Prostate gland (tissue), 2 donors: ENCODE data around the gene RSRP1.

ENCODE experiments used
- CTCF ChIP-seq, 4 experiments: fragments of 200-600 bp in 2 of 4; fragments of 450-650 bp in 2 of 4; sonication (generic) in 2 of 4; IDR thresholded peaks; 1 replicate in 3 of 4; 2 replicates in 1 of 4; pipeline ENCODE4 v1.5.1; 2016 to 2019; ENCODE audit warnings: antibody characterized with exemption in 4 of 4, mild to moderate bottlenecking in 2 of 4, moderate library complexity in 2 of 4
- POLR2A ChIP-seq: fragments of 450-650 bp; IDR thresholded peaks from one replicate; pipeline ENCODE4 v1.6.1; 2016; ENCODE audit warnings: antibody characterized with exemption, mild to moderate bottlenecking

DNA sequence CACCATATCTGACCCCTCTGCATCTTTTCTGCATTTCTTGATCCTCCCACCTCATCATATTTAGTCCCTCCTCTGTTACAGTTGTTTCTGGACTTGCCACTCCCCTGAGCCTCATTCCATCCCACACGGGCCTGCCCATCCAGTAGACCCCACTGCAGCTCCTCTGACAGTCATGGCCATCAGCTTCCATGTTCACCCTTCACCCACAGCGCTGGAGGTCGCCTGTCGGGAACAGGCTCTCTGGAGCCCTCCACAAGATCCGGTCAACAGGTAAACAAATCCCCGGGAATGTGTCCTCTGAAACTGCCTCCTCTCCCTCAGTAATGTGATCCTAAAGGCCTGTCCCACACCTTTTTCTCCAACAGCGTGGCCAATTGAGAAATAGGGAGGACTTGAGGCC, 46.2 kb downstream of the RSRP1 start:
- TF ChIP-seq POLR2A: no peak
- TF ChIP-seq CTCF (IDR thresholded peaks at IDR 0.05): no peak
